ENCODE results near the gene LRRN2. TPM values are rescaled to one million over a fixed set of nuclear protein-coding genes. Genes with fewer than 3 reads are reported as not detected.

The LRRN2 gene
- total RNA-seq, 1 donor from 2014 or later, result 3.9 TPM

DNA sequence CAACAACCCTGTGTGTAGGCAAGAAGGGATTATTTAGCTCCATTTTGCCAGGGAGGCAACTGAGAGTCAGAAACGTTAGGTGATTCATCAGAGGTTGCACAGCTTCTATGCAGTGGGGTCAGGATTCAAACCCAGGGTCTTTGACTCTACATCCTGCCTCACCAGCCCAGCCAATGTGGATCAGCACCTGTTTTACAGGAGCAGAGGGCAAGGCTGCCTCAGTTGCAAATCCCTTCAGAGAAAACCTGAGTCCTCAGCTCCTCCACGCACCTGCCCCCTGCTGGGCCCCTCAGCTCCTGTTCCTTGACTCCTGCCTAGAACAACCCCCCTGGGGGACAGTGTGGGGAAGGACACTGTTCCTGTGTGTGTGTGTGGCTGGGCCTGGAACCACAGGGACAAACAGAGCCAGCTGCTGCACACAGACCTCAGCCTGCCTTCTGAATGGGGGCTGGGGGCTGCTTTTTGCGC is 61.6 kb downstream of the LRRN2 start:
- DNase-seq (ENCODE audit: low spot score in 2 of 2, unreplicated experiment in 2 of 2), result no peak
- TF ChIP-seq, protein P1, sequence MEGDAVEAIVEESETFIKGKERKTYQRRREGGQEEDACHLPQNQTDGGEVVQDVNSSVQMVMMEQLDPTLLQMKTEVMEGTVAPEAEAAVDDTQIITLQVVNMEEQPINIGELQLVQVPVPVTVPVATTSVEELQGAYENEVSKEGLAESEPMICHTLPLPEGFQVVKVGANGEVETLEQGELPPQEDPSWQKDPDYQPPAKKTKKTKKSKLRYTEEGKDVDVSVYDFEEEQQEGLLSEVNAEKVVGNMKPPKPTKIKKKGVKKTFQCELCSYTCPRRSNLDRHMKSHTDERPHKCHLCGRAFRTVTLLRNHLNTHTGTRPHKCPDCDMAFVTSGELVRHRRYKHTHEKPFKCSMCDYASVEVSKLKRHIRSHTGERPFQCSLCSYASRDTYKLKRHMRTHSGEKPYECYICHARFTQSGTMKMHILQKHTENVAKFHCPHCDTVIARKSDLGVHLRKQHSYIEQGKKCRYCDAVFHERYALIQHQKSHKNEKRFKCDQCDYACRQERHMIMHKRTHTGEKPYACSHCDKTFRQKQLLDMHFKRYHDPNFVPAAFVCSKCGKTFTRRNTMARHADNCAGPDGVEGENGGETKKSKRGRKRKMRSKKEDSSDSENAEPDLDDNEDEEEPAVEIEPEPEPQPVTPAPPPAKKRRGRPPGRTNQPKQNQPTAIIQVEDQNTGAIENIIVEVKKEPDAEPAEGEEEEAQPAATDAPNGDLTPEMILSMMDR (IDR thresholded peaks at IDR 0.05; ENCODE audit: unreplicated experiment), result peak; percentile 29
- Mint-ChIP-seq H3K27ac (no peak overlapping the region), H3K9me3 (no peaks in the 10 kb centered on the region), H3K36me3 (no peaks in the 10 kb centered on the region), H3K4me3 (no peak overlapping the region), H3K27me3 (ENCODE audit: low read depth) (peaks cover 30% of the 10 kb centered on the region), H3K4me1 (peaks cover 32% of the 10 kb centered on the region)

DNA sequence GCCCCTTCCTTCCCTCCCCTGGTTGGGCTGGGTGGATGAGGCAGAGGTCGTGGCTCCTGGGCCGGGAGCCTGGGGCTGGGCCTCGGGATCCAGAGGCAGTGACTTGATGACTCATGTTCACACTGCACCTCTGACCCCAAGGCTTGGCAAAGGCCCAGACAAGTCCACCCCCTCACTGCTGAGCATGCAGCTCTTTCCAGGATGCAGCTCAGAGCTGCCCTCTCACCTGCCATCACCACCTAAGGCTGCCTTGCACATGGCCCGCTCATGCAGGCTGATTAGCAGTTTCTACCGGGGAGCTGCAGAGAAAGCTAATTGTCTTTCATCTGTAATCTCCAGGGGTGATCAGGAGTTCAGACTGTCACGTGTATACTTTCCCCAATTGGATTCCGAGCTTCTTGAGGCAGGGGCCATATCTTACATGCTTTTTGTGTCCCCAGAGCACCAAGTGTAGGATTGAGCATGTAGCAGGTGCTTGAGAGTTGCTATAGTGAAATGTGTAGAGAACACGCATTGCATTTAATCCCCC is 62.1 kb downstream of the LRRN2 start:
- TF ChIP-seq, protein P1 (IDR thresholded peaks at IDR 0.05; ENCODE audit: unreplicated experiment), result no peak
- H3K27ac Mint-ChIP-seq, result no peak overlapping the region
- H3K9me3 Mint-ChIP-seq, result no peaks in the 10 kb centered on the region
- peaks cover 25% of the 10 kb centered on the region for H3K27me3 Mint-ChIP-seq (ENCODE audit: low read depth)
- DNase-seq (ENCODE audit: low spot score in 2 of 2, unreplicated experiment in 2 of 2), result no peak
- H3K36me3 Mint-ChIP-seq, result no peaks in the 10 kb centered on the region
- no peak overlapping the region for H3K4me3 Mint-ChIP-seq
- H3K4me1 Mint-ChIP-seq, result peaks cover 32% of the 10 kb centered on the region

DNA sequence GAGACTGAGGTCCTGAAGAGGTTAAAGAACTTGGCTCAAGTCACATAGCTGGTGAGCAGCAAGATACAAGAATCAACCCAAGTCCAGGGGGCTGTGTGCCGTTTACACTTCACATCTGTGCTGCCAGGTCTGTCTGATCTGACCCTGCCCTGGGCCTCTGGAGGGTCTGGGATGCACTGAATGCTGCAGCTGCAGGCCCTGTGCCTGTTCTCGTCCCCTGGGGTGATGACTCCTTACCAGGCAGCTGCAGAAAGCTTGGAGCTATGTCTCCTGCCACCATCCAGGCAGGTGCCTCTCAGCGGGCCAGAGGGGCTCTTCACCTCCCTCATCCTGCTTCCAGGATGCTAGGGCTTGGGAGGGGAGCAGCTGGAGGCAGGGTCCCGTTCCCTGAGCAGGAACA is 63.5 kb downstream of the LRRN2 start:
- DNase-seq (ENCODE audit: low spot score in 2 of 2, unreplicated experiment in 2 of 2), result no peak
- Mint-ChIP-seq H3K27me3 (ENCODE audit: low read depth) (peaks cover 16% of the 10 kb centered on the region), H3K4me3 (no peak overlapping the region), H3K4me1 (peaks cover 32% of the 10 kb centered on the region), H3K36me3 (no peaks in the 10 kb centered on the region), H3K27ac (no peak overlapping the region), H3K9me3 (no peaks in the 10 kb centered on the region)
- TF ChIP-seq, protein P1 (IDR thresholded peaks at IDR 0.05; ENCODE audit: unreplicated experiment), result no peak

DNA sequence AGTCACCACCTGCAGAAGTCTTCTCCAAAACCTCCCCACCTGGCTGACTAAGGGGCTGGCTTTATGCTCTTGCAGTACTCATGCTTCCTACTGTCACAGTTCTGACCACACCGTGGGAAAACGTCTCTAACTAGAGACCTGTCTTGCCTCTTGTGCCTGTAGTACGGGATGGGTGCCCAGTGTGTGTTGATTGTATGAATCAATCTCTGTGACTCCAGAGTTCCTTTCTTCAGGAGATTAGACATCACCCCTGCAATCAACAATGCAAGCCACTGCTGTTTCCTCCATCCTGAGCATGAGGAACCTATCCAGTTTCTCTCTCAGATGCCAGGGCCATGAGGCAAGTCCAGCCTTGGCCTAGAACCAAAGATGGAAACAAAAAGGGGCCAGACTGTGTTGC is 64.1 kb downstream of the LRRN2 start:
- no peak overlapping the region for H3K4me3 Mint-ChIP-seq
- H3K36me3 Mint-ChIP-seq, result no peaks in the 10 kb centered on the region
- DNase-seq (ENCODE audit: low spot score in 2 of 2, unreplicated experiment in 2 of 2), result no peak
- H3K4me1 Mint-ChIP-seq, result peaks cover 37% of the 10 kb centered on the region
- no peaks in the 10 kb centered on the region for H3K9me3 Mint-ChIP-seq
- TF ChIP-seq, protein P1 (IDR thresholded peaks at IDR 0.05; ENCODE audit: unreplicated experiment), result no peak
- peaks cover 10% of the 10 kb centered on the region for H3K27me3 Mint-ChIP-seq (ENCODE audit: low read depth)
- no peak overlapping the region for H3K27ac Mint-ChIP-seq

DNA sequence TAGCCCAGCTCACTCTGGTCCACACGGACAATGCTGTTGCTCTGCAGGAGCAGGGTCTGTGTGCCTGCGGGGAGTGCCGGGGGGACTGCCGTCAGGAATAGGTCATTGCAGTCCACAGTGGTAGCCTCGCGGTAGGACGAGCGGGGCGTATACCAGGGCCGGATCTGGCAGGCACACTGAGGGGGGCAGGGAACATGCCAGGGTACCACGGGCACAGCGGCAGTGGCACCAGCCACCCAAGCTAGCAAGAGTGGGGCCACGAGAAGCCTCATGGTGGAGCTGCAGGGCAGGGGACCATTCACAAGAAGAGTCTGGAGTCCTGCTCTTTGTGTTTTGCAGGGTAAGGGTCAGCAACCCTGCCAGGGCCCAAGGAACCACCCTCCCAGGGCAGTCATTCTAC is 65.8 kb downstream of the LRRN2 start:
- Mint-ChIP-seq H3K9me3 (no peaks in the 10 kb centered on the region), H3K27me3 (ENCODE audit: low read depth) (peaks cover 13% of the 10 kb centered on the region)

More for the DNA sequence above, 65.8 kb downstream of the LRRN2 start:
- Mint-ChIP-seq H3K4me3 (no peak overlapping the region), H3K36me3 (no peaks in the 10 kb centered on the region), H3K27ac (no peak overlapping the region), H3K4me1 (peaks cover 25% of the 10 kb centered on the region)
- DNase-seq (ENCODE audit: low spot score in 2 of 2, unreplicated experiment in 2 of 2), result no peak
- TF ChIP-seq, protein P1 (IDR thresholded peaks at IDR 0.05; ENCODE audit: unreplicated experiment), result no peak

All from mesothelial cell of epicardium (in vitro differentiated cells).